Glutamatergic neuron (in vitro differentiated cells): ENCODE data around the gene BMPR1B. TPM values are rescaled to one million over a fixed set of nuclear protein-coding genes. Genes with fewer than 3 reads are reported as not detected.

Experiments
- DNase-seq: peaks from one replicate; pipeline ENCODE4 v3.0.0; 2022
- H3K27ac Mint-ChIP-seq: one replicate; pipeline ENCODE4 v1.8.0; 2020; ENCODE audit warnings: mild to moderate bottlenecking, mixed read lengths, inconsistent platforms; ENCODE audit not compliant: unreplicated experiment
- H3K27me3 Mint-ChIP-seq: one replicate; pipeline ENCODE4 v1.8.0; 2020; ENCODE audit warnings: mild to moderate bottlenecking, moderate library complexity, mixed read lengths, inconsistent platforms; ENCODE audit not compliant: unreplicated experiment
- H3K36me3 Mint-ChIP-seq: one replicate; pipeline ENCODE4 v1.8.0; 2020; ENCODE audit warnings: mild to moderate bottlenecking, mixed read lengths, inconsistent platforms; ENCODE audit not compliant: unreplicated experiment
- H3K4me1 Mint-ChIP-seq: one replicate; pipeline ENCODE4 v1.8.0; 2020; ENCODE audit warnings: mild to moderate bottlenecking, low read depth, mixed read lengths, inconsistent platforms; ENCODE audit not compliant: unreplicated experiment
- H3K4me3 Mint-ChIP-seq: one replicate; pipeline ENCODE4 v1.8.0; 2020; ENCODE audit warnings: mild to moderate bottlenecking, mixed read lengths, inconsistent platforms; ENCODE audit not compliant: unreplicated experiment
- H3K9me3 Mint-ChIP-seq: one replicate; pipeline ENCODE4 v1.8.0; 2020; ENCODE audit warnings: mild to moderate bottlenecking, moderate library complexity, mixed read lengths, inconsistent platforms; ENCODE audit not compliant: unreplicated experiment
- CTCF ChIP-seq: fragments of 200-600 bp; sonication (generic); IDR thresholded peaks from one replicate; pipeline ENCODE4 v1.5.0; 2021; ENCODE audit not compliant: partially characterized antibody, unreplicated experiment
- total RNA-seq: library from RNA; stranded (reverse); fragmentation: NEBNext Ultra II Directional; extraction: Animal tissue kit (Norgen Biotek cat#: 25700); gene quantifications from one replicate; pipeline ENCODE4 v1.2.1, GENCODE V29; 2021; ENCODE audit not compliant: unreplicated experiment

BMPR1B gene
- total RNA-seq, 1 donor from 2014 or later: 2.4 TPM

GRCh38 chr4:95080969-95081368 lies 323.2 kb downstream of the BMPR1B start:
- Mint-ChIP-seq H3K36me3 (no peaks in the 10 kb centered on the region), H3K27ac (no peak overlapping the region), H3K27me3 (no peaks in the 10 kb centered on the region), H3K9me3 (no peaks in the 10 kb centered on the region), H3K4me3 (no peak overlapping the region), H3K4me1 (no peaks in the 10 kb centered on the region)
- DNase-seq: no peak
- no peak for TF ChIP-seq CTCF

GRCh38 chr4:95084584-95084983 lies 326.8 kb downstream of the BMPR1B start:
- no peak for TF ChIP-seq CTCF
- Mint-ChIP-seq H3K36me3 (no peaks in the 10 kb centered on the region), H3K4me3 (no peak overlapping the region), H3K27ac (no peak overlapping the region), H3K4me1 (no peaks in the 10 kb centered on the region), H3K27me3 (no peaks in the 10 kb centered on the region), H3K9me3 (no peaks in the 10 kb centered on the region)
- DNase-seq: no peak

- TF ChIP-seq CTCF: no peak
- Mint-ChIP-seq H3K36me3 (no peaks in the 10 kb centered on the region), H3K4me3 (no peak overlapping the region), H3K4me1 (no peaks in the 10 kb centered on the region), H3K9me3 (no peaks in the 10 kb centered on the region), H3K27ac (no peak overlapping the region), H3K27me3 (no peaks in the 10 kb centered on the region)
- DNase-seq: no peak
Observed at GRCh38 chr4:95085124-95085833, 327.5 kb downstream of the BMPR1B start.

DNA sequence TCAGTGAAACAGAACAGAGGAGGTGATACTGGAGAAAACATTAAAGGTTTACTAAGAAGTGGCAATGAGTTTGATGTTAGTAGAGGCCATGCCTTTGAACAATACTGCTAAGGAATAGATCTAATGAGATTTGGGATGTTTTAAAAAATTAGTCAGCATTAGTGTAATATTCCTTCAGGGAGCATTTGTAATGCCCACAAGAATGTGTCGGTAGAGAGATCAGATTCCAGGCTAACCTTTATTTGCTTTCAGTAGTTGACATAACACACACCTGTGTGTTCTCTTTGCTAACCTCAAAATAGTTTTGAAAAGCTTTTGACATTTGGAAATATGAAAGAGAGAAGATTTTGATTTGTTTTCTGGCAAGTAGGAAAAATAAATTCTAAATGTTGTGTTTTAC lies 328.8 kb downstream of the BMPR1B start:
- Mint-ChIP-seq H3K27ac (no peak overlapping the region), H3K27me3 (no peaks in the 10 kb centered on the region), H3K4me3 (no peak overlapping the region), H3K36me3 (no peaks in the 10 kb centered on the region), H3K9me3 (no peaks in the 10 kb centered on the region), H3K4me1 (no peaks in the 10 kb centered on the region)
- no peak for TF ChIP-seq CTCF
- no peak for DNase-seq

DNA sequence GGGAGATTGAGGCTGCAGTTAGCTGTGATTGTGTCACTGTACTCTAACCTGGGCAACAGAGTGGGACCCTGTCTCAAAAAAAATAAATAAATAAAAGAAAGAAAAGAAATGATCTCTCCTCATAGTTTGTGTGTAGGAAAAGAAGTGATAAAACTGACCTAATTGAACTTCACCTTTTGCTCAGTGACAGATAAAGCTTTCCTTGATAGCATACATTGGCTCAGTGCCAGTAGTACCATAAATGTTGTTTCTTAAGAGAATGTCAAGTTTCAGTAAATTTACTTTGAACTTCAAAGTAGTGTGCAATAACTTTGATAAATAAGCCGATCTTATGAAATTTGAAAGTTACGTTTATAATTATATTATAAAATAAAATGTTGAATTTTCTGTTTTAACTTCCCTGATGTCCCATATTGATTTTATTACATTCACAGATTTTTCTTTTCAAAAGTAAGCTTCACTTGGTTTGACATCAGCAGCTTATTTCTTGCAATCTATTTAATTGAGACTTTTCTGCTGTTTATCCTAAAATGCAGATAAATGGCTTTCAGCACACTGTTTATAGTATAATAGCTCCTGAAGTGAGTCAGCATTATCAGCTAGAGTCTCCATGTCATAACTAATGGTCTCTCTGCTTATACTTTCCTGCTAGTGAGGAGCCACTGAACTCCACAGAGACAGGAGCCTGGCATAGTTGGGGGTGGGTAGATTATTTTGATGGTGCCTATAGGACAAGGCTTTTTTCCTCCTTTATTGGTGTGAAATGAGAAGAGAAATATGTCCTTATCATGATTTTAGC lies 330.1 kb downstream of the BMPR1B start:
- Mint-ChIP-seq H3K4me1 (no peaks in the 10 kb centered on the region), H3K27ac (no peak overlapping the region), H3K4me3 (no peak overlapping the region), H3K36me3 (no peaks in the 10 kb centered on the region), H3K9me3 (no peaks in the 10 kb centered on the region), H3K27me3 (no peaks in the 10 kb centered on the region)
- TF ChIP-seq CTCF: no peak
- no peak for DNase-seq
